GM21526 (cell line): ENCODE results near the gene CAPRIN2.

ENCODE experiments used
- ATAC-seq: cut with Tn5 transposase; IDR thresholded peaks from one replicate; pipeline ENCODE4 v1.9.1; 2021; ENCODE audit warnings: moderate library complexity; ENCODE audit not compliant: unreplicated experiment, low FRiP score

CAPRIN2 gene

DNA sequence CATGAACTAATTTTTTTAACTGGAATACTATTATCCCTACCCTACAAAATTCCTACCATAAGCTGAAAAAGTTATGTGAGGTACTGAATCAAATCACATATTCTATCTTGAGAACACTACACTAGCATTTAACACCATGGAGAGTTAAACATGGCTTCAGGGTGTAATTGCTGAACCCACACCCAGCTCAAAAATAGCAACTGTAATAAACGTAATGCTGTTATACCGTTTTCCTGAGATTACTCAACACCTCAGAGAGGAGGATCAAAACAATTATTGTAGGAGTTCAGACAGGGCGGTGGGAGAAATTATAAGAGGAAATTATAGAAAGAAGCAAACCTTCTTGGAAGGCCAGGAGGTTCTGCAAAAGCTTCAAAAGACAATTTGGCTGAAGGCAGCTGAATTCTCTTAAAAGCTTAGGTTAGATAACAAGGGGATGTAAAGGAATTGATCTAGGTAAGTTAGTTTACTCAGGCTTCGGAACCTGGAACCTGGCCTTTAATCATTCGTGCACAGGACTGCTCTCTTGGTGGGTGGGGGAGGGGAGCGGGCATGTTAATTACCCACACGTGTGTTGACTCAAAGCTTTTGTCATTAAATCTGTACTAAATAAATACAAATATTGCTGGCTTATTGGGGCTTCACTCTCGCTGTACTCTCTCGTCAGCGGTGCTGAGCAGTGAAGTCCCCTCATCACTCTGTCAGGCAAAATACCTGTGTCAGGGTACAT is 47.0 kb downstream of the CAPRIN2 start:
- ATAC-seq, result no peak

- ATAC-seq, result no peak
These were observed 48.3 kb downstream of the CAPRIN2 start for GRCh38 chr12:30706476-30706875.

GRCh38 chr12:30701056-30701455 is 53.7 kb downstream of the CAPRIN2 start:
- ATAC-seq, result no peak

DNA sequence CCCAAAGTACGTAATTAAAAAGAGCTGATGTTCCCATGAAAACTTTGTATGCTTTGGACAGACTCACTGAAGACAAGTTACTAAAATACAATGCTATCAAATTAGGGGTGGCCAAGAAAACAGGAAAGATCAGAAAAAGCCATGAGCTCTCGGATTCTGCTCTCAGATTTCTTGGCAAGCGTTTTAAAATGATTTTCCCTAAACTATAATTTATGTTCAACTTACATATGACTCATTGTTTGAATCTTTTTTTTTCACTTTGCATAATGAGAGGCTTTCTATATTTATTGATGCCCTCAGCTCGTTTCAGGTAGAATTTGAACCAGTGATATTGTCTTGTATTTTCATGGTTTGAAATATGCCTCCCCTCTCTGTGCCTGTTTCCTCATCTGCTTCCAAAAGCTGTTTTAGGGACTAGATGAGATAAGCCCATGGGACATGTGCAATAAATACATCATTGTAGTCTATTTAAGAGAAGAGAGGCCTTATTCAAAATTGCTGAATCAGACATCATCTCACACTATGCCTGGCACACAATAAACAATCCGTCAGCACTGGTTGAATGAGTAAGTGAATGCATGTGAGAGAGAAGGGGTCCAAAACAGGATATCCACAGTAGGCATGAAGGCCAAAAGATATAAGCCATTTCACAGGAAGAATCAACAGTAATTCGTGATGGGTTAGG is 54.4 kb downstream of the CAPRIN2 start:
- ATAC-seq, result no peak

GRCh38 chr12:30698346-30698745 is 56.4 kb downstream of the CAPRIN2 start:
- ATAC-seq, result no peak

DNA sequence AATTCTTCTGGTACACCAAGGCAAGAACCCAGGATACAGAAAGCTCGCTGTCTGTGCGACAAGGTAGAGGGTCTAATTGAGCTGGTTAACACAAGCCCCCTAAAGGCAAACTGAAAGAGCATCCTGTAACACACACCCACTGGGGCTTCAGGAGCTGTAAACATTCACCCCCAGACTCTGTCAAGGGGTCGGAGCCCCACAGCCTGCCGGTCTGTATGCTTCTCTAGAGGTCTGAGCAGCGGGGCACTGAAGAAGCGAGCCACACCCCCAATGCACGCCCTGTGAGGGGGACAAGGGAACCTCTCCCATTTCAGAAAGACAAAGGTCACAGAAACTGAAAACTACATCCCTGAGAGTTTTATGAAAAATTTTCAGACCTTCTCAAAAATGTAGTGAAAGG is 57.8 kb downstream of the CAPRIN2 start:
- no peak for ATAC-seq

DNA sequence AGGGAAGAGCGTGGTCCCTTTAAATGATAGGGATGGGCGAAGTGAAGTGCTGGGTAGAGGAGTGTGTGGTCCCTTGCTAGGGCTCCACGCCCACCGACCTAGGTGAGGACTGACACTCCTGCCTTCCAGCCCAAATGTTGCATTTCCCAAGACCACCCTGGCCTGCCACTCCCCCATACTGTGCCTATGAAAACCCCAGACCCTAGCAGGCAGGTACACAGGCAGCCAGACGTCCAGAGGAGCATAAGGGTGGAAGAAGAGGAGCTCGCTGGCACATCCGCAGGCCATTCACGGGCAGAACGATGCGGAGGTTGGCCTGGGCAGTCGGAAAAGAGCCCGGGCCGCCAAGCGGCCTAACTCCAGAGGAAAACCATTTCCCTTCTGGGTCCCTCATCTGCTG is 58.3 kb downstream of the CAPRIN2 start:
- no peak for ATAC-seq

GRCh38 chr12:30696103-30696408 is 58.7 kb downstream of the CAPRIN2 start:
- peak; percentile 34 for ATAC-seq

DNA sequence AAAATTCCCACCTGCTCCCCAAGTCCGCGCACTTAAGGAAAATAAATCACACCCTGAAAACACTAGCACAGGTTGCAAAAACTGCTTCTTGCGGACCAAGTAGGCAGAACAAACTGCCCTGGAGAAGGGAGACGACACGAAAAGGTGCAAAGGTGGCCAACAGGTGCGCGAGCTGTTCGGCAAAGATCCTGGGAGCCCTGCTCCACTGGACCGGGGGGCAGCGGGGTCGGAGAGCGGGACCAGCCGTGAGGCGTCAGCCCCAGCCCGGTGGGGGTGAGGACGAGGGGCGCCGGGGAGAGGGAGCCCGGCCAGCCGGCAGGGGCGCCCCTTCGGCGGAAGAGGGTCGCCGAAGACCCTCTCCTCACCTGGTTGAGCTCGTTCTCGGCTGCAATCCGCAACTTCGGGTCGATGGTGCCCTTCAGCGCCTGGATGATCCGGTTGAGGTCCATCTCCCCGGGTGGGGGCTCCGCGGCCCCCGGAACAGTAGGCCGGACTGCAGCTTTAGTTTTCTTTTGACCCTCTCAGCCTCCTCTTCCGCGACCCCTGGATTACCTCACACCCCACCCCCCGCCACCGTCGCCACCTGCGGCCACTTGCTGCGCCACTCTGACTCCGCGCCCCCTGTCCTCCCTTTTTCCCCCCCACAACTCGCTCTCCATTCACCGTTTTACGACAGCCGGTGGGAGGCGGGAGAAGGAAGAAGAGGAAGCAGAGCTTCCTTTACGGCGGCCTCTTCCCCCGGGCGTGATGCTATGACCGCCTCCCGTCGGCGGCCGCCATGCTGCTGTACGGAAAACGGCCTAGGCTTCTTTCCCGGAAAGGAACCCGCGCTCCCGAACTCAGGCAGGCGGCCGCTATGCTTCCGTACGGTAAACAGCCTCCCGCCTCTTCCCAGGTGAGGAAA is 59.3 kb downstream of the CAPRIN2 start, which contains the start of gene IPO8:
Gene IPO8 (minus strand): TSS at position 671 of the 904 bp plus-strand sequence. CDS start 222 bp downstream, at position 449.
- ATAC-seq, result peak; percentile 71

GRCh38 chr12:30694412-30695198 is 60.1 kb downstream of the CAPRIN2 start:
- peak; percentile 18 for ATAC-seq

DNA sequence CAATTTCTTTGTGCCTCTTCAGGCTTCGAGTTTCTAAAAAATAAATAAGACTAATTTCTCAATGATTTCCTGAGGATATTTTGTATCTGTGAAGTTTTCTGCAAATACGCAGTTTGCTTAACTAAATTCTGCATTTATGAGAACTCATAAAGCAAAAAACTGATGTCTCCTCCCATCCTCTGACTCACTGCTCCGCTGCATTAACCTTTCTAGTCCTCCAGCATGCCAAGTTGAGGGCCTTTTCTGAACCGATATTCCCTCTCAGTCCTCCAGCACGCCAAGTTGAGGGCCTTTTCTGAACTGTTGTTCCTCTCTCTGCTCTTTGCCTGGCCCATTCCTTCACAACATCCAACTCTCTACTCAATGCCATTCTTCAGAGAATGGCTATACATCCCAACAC is 62.3 kb downstream of the CAPRIN2 start:
- no peak for ATAC-seq

DNA sequence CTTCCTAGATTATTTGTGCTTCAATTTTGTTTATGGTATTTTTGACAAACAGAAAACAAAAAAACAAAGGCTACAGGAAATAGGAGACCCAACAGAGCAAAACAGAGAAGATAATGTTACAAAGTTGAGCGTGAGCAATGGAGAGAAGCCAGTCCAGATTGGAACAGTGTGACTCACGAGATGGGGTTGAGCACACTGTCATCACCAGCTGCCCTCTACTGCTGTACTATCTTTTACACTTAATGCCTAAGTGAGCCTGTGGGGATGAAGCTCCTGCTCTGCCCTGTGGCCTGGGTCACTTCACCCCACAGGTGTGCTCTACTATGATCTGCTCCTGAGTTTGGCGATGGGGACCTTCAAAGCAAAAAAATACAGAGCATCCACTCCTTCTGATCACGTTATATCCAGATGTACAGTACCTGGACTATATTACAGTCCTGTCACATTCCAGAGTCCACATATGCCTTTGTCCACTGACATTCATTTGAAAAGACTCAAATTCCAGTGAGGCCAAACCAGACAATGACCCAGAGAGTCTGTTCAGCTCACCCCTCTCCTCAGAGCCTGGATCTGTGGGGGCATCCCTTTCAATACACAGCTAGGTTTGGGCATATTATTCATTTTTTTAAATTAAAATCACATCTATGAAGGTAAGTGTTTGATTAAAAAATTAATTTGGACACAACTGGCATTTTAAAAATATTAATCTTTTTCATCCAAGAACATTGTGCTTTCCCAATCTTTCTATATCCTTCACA is 63.5 kb downstream of the CAPRIN2 start:
- ATAC-seq, result no peak

DNA sequence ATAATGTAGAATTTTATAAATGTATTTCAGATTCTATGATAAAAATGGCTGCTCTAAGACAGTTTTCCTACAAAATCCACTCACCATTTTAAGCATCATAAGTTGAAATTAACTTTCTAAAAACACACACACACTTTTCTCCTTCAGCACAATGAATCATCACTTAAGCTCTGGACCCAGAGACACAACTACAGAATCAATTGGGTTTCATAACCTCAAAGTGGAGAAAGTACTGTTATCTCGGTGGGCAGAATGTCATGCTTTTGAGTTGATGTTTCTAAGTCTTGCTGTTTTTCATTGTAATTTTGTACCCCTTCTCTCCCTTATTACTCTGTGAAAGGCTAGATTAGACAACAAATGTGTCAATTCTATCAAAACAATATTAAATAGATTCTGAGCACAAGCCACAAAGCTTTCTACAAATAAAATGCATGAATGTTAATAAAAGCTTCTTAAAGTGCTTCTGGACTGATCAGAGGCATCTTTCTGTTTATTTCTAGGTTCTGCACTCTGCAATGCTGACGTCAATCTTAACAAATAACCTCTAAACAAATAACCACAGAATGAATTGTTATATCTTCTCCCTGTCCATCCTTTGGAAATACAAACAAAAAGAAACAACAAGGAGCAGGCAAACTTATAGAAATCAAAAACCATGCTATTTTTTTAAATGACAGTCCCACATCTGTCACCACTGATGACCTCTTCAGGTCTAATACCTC is 67.3 kb downstream of the CAPRIN2 start:
- ATAC-seq, result no peak

GRCh38 chr12:30679241-30679640 is 75.5 kb downstream of the CAPRIN2 start:
- ATAC-seq, result no peak

DNA sequence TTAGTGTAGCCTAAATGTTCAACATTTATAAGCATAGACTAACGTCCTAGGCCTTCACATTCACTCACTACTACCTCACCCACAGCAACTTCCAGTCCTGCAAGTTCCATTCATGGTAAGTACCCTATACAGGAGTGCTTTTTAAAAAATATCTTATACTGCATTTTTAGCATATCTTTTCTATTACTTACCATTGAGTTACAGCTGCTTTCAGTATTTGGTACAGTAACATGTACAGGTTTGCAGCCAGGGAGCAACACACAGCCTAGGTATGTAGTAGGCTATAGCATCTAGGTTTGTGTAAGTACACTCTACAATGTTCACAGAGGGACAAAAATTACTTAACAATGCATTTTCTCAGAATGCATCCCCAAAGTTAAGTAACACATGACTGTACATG is 76.5 kb downstream of the CAPRIN2 start:
- no peak for ATAC-seq

GRCh38 chr12:30661210-30661609 is 93.5 kb downstream of the CAPRIN2 start:
- no peak for ATAC-seq
